Stimulated activated CD4-positive, alpha-beta T cell treated with anti-CD3 and anti-CD28 coated beads, Interleukin-4, amount 100 ng/mL, for 48 hours (primary cell): Measurements from ENCODE around the gene NKD2.

Experiments
- DNase-seq, 2 donors: peaks; one replicate each; pipeline ENCODE4 v3.0.0-alpha.2; 2020; ENCODE audit warnings: low read depth in 2 of 2

Gene NKD2

DNA sequence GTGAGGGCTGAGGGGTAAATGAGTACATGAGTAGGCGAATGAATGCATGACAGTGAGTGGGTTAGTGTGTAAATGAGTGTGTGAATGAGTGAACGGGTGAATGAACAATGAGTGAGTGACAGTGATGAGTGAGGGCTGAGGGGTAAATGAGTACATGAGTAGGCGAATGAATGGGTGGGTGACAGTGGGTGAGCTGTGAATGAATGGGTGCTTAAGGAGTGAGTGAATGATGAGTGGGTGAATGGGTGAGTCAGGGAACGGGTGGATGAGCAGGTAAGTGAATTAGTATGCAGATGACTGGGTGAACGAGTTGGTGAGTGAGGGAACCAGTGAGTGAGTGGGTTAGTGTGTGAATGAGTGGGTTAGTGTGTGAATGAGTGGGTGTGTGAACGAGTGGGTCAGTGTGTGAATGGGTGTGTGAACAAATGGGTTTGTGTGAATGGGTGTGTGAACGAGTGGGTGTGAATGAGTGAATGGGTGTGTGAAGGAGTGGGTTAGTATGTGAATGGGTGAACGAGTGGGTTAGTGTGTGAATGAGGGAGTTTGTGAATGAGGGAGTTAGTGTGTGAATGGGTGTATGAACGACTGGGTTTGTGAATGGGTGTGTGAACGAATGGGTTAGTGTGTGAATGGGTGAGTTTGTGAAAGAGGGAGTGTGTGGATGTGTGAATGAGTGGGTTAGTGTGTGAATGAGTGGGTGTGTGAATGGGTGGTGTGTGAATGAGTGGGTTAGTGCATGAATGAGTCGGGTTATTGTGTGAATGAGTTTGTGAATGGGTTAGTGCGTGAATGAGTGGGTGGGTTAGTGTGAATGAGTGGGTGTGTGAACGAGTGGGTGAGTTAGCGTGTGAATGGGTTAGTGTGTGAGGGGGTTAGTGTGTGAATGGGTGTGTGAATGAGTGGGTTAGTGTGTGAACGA is 32.9 kb downstream of the NKD2 start:
- no peak for DNase-seq

DNA sequence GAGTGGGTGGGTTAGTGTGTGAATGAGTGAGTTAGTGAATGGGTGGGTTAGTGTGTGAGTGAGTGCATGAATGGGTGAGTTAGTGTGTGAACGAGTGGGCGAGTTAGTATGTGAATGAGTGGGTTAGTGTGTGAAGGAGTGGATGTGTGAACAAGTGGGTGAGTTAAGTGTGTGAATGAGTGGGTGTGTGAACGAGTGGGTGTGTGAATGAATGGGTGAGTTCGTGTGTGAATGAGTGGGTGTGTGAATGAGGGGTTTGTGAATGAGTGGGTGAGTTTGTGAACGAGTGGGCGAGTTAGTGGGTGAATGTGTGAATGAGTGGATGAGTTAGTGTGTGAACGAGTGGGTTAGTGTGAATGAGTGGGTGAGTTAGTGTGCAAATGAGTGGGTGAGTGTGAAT is 34.0 kb downstream of the NKD2 start:
- DNase-seq, result no peak

DNA sequence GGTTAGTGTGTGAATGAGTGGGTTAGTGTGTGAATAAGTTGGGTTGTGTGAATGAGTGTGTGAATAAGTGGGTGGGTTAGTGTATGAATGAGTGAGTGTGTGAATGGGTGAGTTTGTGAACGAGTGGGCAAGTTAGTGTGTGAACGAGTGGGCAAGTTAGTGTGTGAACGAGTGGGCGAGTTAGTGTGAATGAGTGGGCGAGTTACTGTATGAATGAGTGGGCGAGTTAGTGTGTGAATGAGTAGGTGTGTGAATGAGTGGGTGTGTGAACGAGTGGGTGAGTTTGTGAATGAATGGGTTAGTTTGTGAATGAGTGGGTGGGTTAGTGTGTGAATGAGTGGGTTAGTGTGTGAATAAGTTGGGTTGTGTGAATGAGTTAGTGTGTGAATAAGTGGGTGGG is 34.7 kb downstream of the NKD2 start:
- no peak for DNase-seq

DNA sequence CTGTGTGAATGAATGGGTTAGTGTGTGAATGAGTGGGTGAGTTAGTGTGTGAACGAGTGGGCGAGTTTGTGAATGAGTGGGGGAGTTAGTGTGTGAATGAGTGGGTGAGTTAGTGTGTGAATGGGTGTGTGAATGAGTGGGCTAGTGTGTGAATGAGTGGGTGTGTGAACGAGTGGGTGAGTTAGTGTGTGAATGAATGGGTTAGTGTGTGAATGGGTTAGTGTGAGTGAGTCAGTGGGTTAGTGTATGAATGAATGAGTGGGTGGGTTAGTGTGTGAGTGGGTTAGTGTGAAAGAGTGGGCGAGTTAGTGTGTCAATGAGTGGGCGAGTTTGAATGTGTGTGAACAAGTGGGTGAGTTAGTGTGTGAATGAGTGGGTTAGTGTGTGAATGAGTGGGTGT is 35.5 kb downstream of the NKD2 start:
- no peak for DNase-seq

GRCh38 chr5:1045960-1046560 is 37.5 kb downstream of the NKD2 start:
- DNase-seq, result no peak

- DNase-seq, result no peak
These were observed 38.8 kb downstream of the NKD2 start for GRCh38 chr5:1047332-1047965.

DNA sequence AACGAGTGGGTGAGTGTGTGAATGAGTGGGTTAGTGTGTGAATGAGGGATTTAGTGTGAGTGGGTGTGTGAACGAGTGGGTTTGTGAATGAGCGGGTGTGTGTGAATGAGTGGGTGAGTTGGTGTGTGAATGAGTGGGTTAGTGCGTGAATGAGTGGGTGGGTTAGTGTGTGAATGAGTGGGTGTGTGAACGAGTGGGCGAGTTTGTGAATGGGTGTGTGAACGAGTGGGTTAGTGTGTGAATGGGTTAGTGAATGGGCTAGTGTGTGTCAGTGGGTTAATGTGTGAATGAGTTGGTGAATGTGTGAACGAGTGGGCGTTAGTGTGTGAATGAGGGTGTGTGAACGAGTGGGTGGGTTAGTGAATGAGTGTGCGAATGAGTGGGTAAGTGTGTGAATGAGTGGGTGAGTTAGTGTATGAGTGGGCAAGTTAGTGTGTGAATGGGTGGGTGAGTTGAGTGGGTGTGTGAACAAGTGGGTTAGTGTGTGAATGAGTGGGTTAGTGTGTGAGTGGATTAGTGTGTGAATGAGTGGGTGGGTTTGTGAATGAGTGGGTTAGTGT is 39.6 kb downstream of the NKD2 start:
- no peak for DNase-seq

DNA sequence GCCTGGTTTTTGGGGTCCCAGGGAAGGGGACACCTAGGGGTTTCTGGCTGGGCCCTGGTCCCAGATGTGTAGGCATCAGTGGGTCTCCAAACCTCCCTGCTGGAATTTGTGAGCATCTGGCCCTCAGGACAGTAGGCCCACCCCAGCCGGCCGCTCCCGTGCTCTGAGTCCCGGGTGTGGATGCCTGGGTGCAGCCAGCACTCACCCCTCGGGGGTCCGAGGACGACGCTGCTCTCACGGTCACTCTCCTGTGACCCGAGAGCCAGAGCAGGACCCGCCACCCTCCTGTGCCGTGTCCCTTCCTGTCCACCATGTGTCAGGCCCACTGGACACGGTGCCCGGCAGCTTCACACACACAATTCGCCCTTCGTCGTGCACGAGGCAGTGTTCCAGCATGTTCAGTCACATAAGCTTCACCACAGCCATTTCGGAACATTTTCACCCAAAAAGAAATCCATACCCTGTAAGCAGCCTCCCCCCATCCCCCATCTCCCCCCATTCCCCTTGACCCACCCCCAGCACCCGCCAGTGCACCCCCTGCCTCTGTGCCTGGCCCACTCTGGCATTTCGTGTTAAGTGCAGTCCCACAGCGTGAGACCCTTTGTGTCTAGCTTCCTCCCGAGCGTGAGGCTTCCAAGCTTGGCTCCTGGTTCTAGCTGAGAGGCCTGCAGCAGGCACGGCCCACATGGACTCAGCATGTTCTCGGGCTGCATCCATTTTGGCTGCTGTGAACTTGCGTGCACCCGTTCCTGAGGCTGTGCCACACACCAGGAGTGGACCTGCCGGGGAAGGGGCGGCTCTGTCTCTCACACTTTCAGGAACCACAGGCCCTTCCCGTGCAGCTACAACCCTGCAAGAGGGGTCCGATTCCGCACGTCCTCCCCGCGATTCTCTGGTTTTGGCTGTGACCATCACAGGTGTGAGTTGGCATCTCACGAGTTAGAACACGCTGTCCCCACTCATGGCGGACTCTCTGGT is 40.5 kb downstream of the NKD2 start:
- no peak for DNase-seq

GRCh38 chr5:1050423-1051365 is 42.1 kb downstream of the NKD2 start:
- DNase-seq, result no peak

GRCh38 chr5:1051366-1051720 is 42.7 kb downstream of the NKD2 start:
- no peak for DNase-seq

DNA sequence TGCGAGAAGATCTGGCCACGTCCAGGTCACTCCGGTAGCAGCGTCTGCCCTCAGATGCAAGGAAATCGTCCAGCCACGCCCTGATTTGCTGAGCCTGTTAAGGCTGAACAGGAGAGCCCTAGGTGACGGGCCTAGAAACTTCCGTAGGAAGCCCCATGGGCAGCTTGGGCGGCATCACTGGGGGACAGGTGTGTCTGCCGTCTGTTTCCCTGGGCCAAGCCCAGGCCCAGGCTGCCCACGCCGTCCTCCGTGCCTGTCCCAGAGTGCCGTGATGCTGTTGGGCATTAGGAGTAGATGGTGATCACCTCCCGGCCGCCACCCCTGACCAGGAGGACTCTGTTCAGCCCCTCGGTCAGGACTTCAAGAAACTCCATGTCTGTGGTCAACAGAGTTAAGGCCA is 43.5 kb downstream of the NKD2 start:
- no peak for DNase-seq

- DNase-seq, result no peak
These were observed 44.2 kb downstream of the NKD2 start for GRCh38 chr5:1052641-1053390.

- DNase-seq, result no peak
These were observed 44.9 kb downstream of the NKD2 start for GRCh38 chr5:1053391-1054017.

DNA sequence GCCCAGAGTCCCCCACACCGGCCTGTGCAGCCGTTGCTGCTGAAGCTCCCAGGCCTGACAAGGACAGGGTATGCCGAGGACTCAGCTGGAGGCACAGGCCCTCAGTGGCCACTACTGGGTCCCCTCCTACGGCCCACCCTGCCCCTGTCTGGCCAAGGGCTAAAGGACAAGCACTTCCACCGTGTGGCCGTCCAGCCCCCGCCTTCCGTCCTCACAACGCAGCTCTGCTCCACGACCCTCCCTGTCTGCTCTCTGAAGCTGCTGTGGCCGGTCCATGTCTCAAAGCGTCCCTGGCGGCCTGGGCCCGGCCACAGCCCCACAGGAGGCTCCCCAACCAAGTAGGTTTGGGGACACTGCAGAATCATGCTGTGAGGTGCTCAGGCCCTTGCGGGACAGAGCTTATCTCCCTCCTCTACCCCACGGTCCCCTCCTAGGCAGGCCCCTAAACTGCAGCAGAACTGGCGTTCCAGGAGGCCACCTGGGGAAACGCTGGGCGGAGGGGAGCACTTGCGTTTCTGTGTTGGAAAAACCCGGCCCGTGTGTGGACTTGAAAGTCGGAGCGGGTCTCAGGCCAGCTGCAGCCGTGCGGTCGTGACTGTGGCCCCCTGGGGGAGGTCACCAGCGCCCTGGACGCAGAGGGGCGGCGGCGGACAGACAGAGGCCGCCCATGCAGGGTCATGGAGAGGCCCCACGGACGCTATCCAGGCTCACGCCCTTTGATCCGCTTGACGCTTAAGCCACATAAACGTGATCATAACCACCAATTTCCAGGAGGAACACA is 45.6 kb downstream of the NKD2 start:
- no peak for DNase-seq

GRCh38 chr5:1054799-1055775 is 46.5 kb downstream of the NKD2 start:
- no peak for DNase-seq

DNA sequence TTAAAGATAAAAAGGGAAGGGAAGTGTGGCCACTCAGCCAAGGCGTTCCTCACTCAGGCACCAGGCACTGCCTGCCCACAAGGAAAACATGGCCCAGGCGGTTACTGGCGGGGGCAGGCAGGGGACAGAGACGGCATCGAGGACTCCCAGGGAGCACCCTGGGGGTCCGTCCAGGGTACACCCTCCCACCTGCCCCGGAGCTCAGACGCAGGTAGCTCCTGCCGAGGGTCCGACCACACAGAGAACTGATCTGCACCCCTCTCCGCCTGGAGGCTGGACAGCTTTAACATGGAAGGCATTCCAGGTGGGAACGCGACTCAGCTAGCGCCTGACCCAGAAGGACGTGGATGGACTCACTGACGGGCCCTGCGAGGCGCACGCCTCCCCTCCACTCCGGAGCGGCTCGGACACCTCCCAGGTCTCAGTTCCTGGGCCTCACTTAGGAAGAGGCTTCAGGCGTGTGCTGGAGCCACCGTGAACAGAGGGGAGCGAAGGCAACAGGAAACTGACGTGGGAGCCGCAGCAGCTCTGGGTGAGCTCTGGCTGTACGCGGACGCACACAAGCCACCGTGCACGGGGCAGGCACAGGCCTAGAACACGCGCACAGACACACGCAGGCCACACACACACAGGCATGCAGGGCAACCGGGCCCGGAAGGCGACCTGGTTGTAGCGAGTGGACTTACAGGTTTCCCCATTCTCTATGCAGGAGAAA is 47.5 kb downstream of the NKD2 start:
- DNase-seq, result no peak
